K562 (cell line): Measurements from ENCODE around the gene ATE1. TPM values are rescaled to one million over a fixed set of nuclear protein-coding genes. Genes with fewer than 3 reads are reported as not detected.

Source experiments
- ATAC-seq: fragments of 200-7000 bp; cut with Tn5 transposase; 3 replicates; pipeline ENCODE4 v1.9.1; 2020; ENCODE audit warnings: moderate library complexity
- BruUV-seq: library from RNA; stranded (reverse); fragments of 400-500 nt; replicated peaks from 2 replicates; lab custom pipeline; 2021; lab: Mats Ljungman, UMichigan
- CTCF ChIA-PET: fragments of 300-600 bp; formaldehyde crosslinking; extraction: SDS; loops from one replicate; lab custom pipeline; 2021; ENCODE audit warnings: low intra/inter-chr PET ratio; lab: Yijun Ruan, JAX
- POLR2A ChIA-PET: fragments of 300-600, 350-650 bp; sonication (Branson Sonifier 250); formaldehyde crosslinking; extraction: SDS; loops from one replicate; lab custom pipeline; 2021; ENCODE audit warnings: antibody characterized with exemption, inconsistent platforms; lab: Yijun Ruan, JAX
- DNase-seq, 4 experiments: peaks; one replicate each; pipeline versions ENCODE4 v3.0.0 to v3.0.0-alpha.2; 2011 to 2018; ENCODE audit warnings: low spot score in 3 of 4, mixed read lengths in 3 of 4; ENCODE audit errors: extremely low read depth in 1 of 4
- FAIRE-seq: peaks from 2 replicates; lab custom pipeline; 2011; peaks lifted over from hg19 to GRCh38; lab: Jason Lieb, UNC
- H2AFZ ChIP-seq: 2 replicates; pipeline ENCODE4 v1.6.0; 2011; ENCODE audit warnings: low read depth, low read length, control low read depth, inconsistent platforms
- H3K27ac ChIP-seq: fragments of 200-600 bp; 3 replicates; pipeline ENCODE4 v1.8.0; 2011; ENCODE audit warnings: low read depth, mild to moderate bottlenecking, control low read depth, inconsistent platforms, low read length, moderate library complexity, mixed read lengths; ENCODE audit errors: extremely low read depth
- H3K27me3 ChIP-seq, 2 experiments: fragments of 300-600 bp in 1 of 2; 2 replicates in 1 of 2; 3 replicates in 1 of 2; pipeline versions ENCODE4 v1.6.0 to v1.8.0; 2011; ENCODE audit warnings: inconsistent platforms in 2 of 2, low read length in 2 of 2, mild to moderate bottlenecking in 1 of 2, mixed read lengths in 1 of 2, moderate library complexity in 1 of 2; ENCODE audit not compliant: control insufficient read depth in 2 of 2, insufficient read depth in 2 of 2
- H3K36me3 ChIP-seq: fragments of 300-600 bp; 3 replicates; pipeline ENCODE4 v1.8.0; 2011; ENCODE audit warnings: mild to moderate bottlenecking, low read length, inconsistent platforms; ENCODE audit not compliant: control insufficient read depth, insufficient read depth
- H3K4me1 ChIP-seq, 2 experiments: fragments of 200-600 bp in 1 of 2; replicated peaks in 1 of 2; 2 replicates in 1 of 2; 3 replicates in 1 of 2; pipeline versions ENCODE4 v1.5.1 to v1.8.0; 2011; ENCODE audit warnings: inconsistent platforms in 2 of 2, low read length in 2 of 2, mild to moderate bottlenecking in 1 of 2, mixed read lengths in 1 of 2, moderate library complexity in 1 of 2; ENCODE audit not compliant: control insufficient read depth in 2 of 2, insufficient read depth in 2 of 2
- H3K4me2 ChIP-seq: 2 replicates; pipeline ENCODE4 v1.6.1; 2011; ENCODE audit warnings: low read length, control low read depth, inconsistent platforms, mixed read lengths; ENCODE audit not compliant: insufficient read depth
- H3K4me3 ChIP-seq: fragments of 200-600 bp; sonication (generic), shearing (Covaris generic); 2 replicates; pipeline ENCODE4 v1.5.1; 2016; ENCODE audit warnings: control low read depth, inconsistent platforms
- H3K79me2 ChIP-seq: fragments of 200-600 bp; 3 replicates; pipeline ENCODE4 v1.8.0; 2011; ENCODE audit warnings: low read length, inconsistent platforms; ENCODE audit not compliant: control insufficient read depth, insufficient read depth
- H3K9ac ChIP-seq, 2 experiments: 2 replicates each; pipeline versions ENCODE4 v1.6.0 to v1.6.1; 2011; ENCODE audit warnings: low read depth in 2 of 2, low read length in 2 of 2, control low read depth in 1 of 2, inconsistent platforms in 1 of 2, mild to moderate bottlenecking in 1 of 2, mixed read lengths in 1 of 2; ENCODE audit not compliant: insufficient read depth in 1 of 2
- H3K9me1 ChIP-seq: one replicate; pipeline ENCODE4 v1.6.0; 2011; ENCODE audit warnings: inconsistent platforms, mild to moderate bottlenecking, low read length, moderate library complexity; ENCODE audit not compliant: control insufficient read depth, insufficient read depth
- H3K9me3 ChIP-seq: replicated peaks from 2 replicates; pipeline ENCODE4 v1.5.1; 2011; ENCODE audit warnings: low read depth, low read length, inconsistent platforms; ENCODE audit not compliant: control insufficient read depth, insufficient read depth
- H4K20me1 ChIP-seq: replicated peaks from 2 replicates; pipeline ENCODE4 v1.6.1; 2011; ENCODE audit warnings: low read length, inconsistent platforms, mixed read lengths; ENCODE audit not compliant: control insufficient read depth, insufficient read depth
- ATF7 ChIP-seq: fragments of 450-650 bp; IDR thresholded peaks from 2 replicates; pipeline ENCODE4 v1.7.1; 2014; ENCODE audit warnings: mild to moderate bottlenecking, moderate library complexity
- CEBPG ChIP-seq, 3 experiments: fragments of 200-800 bp in 1 of 3; sonication (Bioruptor generic) in 1 of 3; sonication (generic) in 1 of 3; formaldehyde crosslinking in 1 of 3; IDR thresholded peaks in 2 of 3; conservative IDR thresholded peaks in 1 of 3; 2 replicates each; pipeline versions ENCODE4 v1.6.1 to v1.8.0; 2016 to 2022; ENCODE audit warnings: missing compliant biosample characterization in 2 of 3, missing genetic modification characterization in 2 of 3, mild to moderate bottlenecking in 1 of 3, missing genetic modification reagents in 1 of 3
- FOXA3 ChIP-seq, 2 experiments: fragments of 450-650 bp in 1 of 2; sonication (generic) in 1 of 2; formaldehyde crosslinking; IDR thresholded peaks in 1 of 2; conservative IDR thresholded peaks in 1 of 2; 2 replicates each; pipeline versions ENCODE4 v1.4.0 to v1.8.0; 2020 to 2022; ENCODE audit warnings: mild to moderate bottlenecking in 2 of 2, missing genetic modification reagents in 1 of 2
- MEIS2 ChIP-seq: fragments of 450-650 bp; IDR thresholded peaks from 2 replicates; pipeline ENCODE4 v1.6.1; 2014; ENCODE audit warnings: mild to moderate bottlenecking; ENCODE audit not compliant: partially characterized antibody
- ZFP36 ChIP-seq: fragments of 150-350 bp; IDR thresholded peaks from 2 replicates; pipeline ENCODE4 v1.6.1; 2018; ENCODE audit warnings: low read length, low read depth; ENCODE audit not compliant: partially characterized antibody
- ZNF197 ChIP-seq: fragments of 200-800 bp; sonication (Bioruptor generic); IDR thresholded peaks from 2 replicates; pipeline ENCODE4 v1.6.1; 2016; ENCODE audit warnings: low read depth, missing genetic modification characterization, missing compliant biosample characterization
- ZNF589 ChIP-seq: fragments of 200-800 bp; sonication (Bioruptor generic); IDR thresholded peaks from 2 replicates; pipeline ENCODE4 v1.6.1; 2016; ENCODE audit warnings: low read depth, missing genetic modification characterization, missing compliant biosample characterization
- ZNF766 ChIP-seq: fragments of 200-800 bp; sonication (Bioruptor generic); conservative IDR thresholded peaks from 2 replicates; pipeline ENCODE4 v1.6.1; 2016; ENCODE audit warnings: missing genetic modification characterization, missing compliant biosample characterization
- WGBS: fragments of 100-300 bp; shearing (Covaris generic); methylation state at CpG from one replicate; pipeline ENCODE4 v1.1.6; 2016; ENCODE audit warnings: low coverage, mixed read lengths; ENCODE audit not compliant: insufficient coverage; ENCODE audit errors: missing lambda C conversion rate; 5-methylcytosine and 5-hydroxymethylcytosine counted together
- in situ Hi-C: fragments of 300-500 bp; cut with MboI; formaldehyde crosslinking; loops from 4 replicates; pipeline ENCODE4 v1.15.0; 2018; ENCODE audit warnings: inconsistent platforms, mixed read lengths
- intact Hi-C: fragments of 100-400 bp; cut with micrococcal nuclease; formaldehyde crosslinking; loops from 2 replicates; pipeline ENCODE4 v1.14.2; 2022
- polyA plus RNA-seq, 8 experiments: library from polyadenylated mRNA; depleted of rRNA in 4 of 8; stranded (reverse) in 5 of 8; unstranded in 3 of 8; fragments of >200 nt; fragmentation: Nextera tagmentation in 2 of 8; fragmentation: Illumina TruSeq in 1 of 8; extraction: Ambion mirVana in 2 of 8; extraction: Trizol in 1 of 8; gene quantifications; 2 replicates each; pipeline versions ENCODE4 v1.2.1 to v1.2.3, GENCODE V29; 2011 to 2014; ENCODE audit warnings: inconsistent platforms in 1 of 8, missing spikeins in 1 of 8
- total RNA-seq, 7 experiments: library from RNA; depleted of rRNA in 6 of 7; stranded (reverse); fragments of >200 nt in 6 of 7; fragmentation: Illumina TruSeq in 2 of 7; extraction: Trizol in 2 of 7; gene quantifications; 2 replicates each; pipeline versions ENCODE4 v1.2.1 to v1.2.3, GENCODE V29; 2011 to 2021; ENCODE audit warnings: low replicate concordance in 1 of 7
- TF ChIP-seq, protein P1 (sequence below): fragments of 450-650 bp; IDR thresholded peaks from 2 replicates; pipeline ENCODE4 v1.6.1; 2016
- TF ChIP-seq, protein P2 (sequence below), 2 experiments: IDR thresholded peaks in 1 of 2; conservative IDR thresholded peaks in 1 of 2; 2 replicates each; pipeline ENCODE4 v1.6.1; 2016; ENCODE audit warnings: low read depth in 2 of 2, mild to moderate bottlenecking in 1 of 2, missing compliant biosample characterization in 1 of 2, missing genetic modification characterization in 1 of 2, moderate library complexity in 1 of 2

ATE1 gene
- total and polyA plus RNA-seq, 9 of the 15 experiments (the other 6 are each of a cell fraction or from before 2014, with no cell fraction given): 3.0 to 14.2 (median 8.8) TPM

DNA sequence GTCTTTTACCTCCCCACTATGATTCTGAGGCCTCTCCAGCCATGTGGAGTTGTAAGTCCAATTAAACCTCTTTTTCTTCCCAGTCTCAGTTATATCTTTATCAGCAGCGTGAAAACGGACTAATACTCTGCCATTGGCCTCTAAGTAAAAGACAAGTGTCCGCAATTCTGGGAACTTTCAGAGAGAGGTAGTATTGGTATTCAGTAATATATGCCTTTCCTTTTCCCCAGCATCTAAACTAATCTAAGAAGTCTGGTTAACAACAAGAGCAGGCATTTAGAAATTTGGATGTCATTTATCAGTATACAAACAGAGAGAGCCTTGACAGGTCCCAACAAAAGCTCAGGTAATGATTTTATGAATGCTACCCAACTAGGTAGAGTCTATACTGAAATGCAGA lies 95.2 kb downstream of the ATE1 start:
- Histone ChIP-seq H3K27me3 (no peaks in the 10 kb centered on the region), H4K20me1 (no peaks in the 10 kb centered on the region), H2AFZ (no peak overlapping the region), H3K9me1 (no peaks in the 10 kb centered on the region), H3K9ac (no peak overlapping the region), H3K4me1 (peaks cover 0 to 15% of the 10 kb centered on the region in 2 experiments; a peak in 4 of 5 replicates), H3K27ac (no peak overlapping the region), H3K4me3 (no peak overlapping the region), H3K4me2 (no peak overlapping the region), H3K36me3 (0 out of 3 replicates have a peak, but pooled peaks cover 9% of the 10 kb centered on the region), H3K79me2 (no peaks in the 10 kb centered on the region), H3K9me3 (no peaks in the 10 kb centered on the region)
- POLR2A ChIA-PET: interaction anchor here (0.6 kb wide), 1 partner anchor 499 kb away, joined by 3 read pairs; no protein-coding TSS in a partner anchor
- ATAC-seq (no peak), DNase-seq (no peak), FAIRE-seq (no peak)
- in situ Hi-C loops (no loop called here), intact Hi-C loops (no loop called here)
- CTCF ChIA-PET: no interaction called here
- WGBS: 88% methylated on average over 3 of the region's 3 CpGs
- BruUV-seq: no TSS peak
- peak; percentile 31; the same call in 1 of the 2 replicates for TF ChIP-seq ZNF766 (CRISPR knock-in tag)
- no peak for TF ChIP-seq ATF7
- TF ChIP-seq ZNF589 (CRISPR knock-in tag): peak; percentile 56; the same call in 1 of the 2 replicates

DNA sequence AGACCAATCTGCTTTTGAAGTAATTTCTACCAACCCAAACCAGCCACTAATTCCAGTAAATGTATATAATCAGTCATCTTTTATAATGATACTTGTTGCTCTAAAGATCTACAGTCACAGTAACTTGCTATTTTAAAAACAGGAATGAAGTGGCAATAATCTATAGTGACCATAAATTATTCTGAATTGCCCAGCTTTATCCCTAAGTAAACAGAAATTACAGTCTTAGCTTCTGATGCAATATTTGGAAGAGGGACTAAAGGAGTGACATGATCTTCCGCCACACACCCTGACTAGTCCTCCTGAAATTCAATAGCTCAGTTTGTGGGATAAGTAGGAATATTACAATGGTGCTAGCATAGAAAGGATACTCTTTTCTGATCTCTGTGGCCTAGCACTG lies 96.1 kb downstream of the ATE1 start:
- FAIRE-seq (no peak), ATAC-seq (no peak), DNase-seq (no peak)
- peaks cover 0 to 15% of the 10 kb centered on the region in 2 experiments; a peak in 4 of 5 replicates for H3K4me1 ChIP-seq
- no peak overlapping the region for H2AFZ ChIP-seq
- ChIA-PET CTCF (no interaction called here), POLR2A (no interaction called here)
- H3K9me3 ChIP-seq: no peaks in the 10 kb centered on the region
- no TSS peak for BruUV-seq
- no peak overlapping the region for H3K4me3 ChIP-seq
- intact Hi-C loops: no loop called here
- H3K79me2 ChIP-seq: no peaks in the 10 kb centered on the region
- no peak overlapping the region for H3K9ac ChIP-seq
- no peaks in the 10 kb centered on the region for H3K27me3 ChIP-seq
- H3K36me3 ChIP-seq: 0 out of 3 replicates have a peak, but pooled peaks cover 9% of the 10 kb centered on the region
- 78% methylated on average over 1 of the region's 1 CpG for WGBS
- H3K27ac ChIP-seq: no peak overlapping the region; the same call in 2 of the 3 replicates
- H3K9me1 ChIP-seq: no peaks in the 10 kb centered on the region
- H4K20me1 ChIP-seq: no peaks in the 10 kb centered on the region
- in situ Hi-C loops: no loop called here
- no peak overlapping the region for H3K4me2 ChIP-seq
- TF ChIP-seq ZNF197 (CRISPR knock-in tag) (no peak), FOXA3 (CRISPR knock-in tag; conservative IDR thresholded peaks at IDR 0.05 in 1 of 2, IDR thresholded peaks at IDR 0.05 in 1 of 2) (peak in 1 of 2 experiments; percentile 77; a peak in 2 of 4 replicates), CEBPG (CRISPR knock-in tag; IDR thresholded peaks at IDR 0.05) (no peak; the same call in 1 of the 2 replicates), CEBPG (tag; conservative IDR thresholded peaks at IDR 0.05 in 1 of 2, IDR thresholded peaks at IDR 0.05 in 1 of 2) (peak; percentile 57 to 86), MEIS2 (peak; percentile 85), ZFP36 (no peak)
- TF ChIP-seq, protein P1, sequence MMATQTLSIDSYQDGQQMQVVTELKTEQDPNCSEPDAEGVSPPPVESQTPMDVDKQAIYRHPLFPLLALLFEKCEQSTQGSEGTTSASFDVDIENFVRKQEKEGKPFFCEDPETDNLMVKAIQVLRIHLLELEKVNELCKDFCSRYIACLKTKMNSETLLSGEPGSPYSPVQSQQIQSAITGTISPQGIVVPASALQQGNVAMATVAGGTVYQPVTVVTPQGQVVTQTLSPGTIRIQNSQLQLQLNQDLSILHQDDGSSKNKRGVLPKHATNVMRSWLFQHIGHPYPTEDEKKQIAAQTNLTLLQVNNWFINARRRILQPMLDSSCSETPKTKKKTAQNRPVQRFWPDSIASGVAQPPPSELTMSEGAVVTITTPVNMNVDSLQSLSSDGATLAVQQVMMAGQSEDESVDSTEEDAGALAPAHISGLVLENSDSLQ: peak; percentile 40; the same call in 1 of the 2 replicates
- TF ChIP-seq, protein P2, sequence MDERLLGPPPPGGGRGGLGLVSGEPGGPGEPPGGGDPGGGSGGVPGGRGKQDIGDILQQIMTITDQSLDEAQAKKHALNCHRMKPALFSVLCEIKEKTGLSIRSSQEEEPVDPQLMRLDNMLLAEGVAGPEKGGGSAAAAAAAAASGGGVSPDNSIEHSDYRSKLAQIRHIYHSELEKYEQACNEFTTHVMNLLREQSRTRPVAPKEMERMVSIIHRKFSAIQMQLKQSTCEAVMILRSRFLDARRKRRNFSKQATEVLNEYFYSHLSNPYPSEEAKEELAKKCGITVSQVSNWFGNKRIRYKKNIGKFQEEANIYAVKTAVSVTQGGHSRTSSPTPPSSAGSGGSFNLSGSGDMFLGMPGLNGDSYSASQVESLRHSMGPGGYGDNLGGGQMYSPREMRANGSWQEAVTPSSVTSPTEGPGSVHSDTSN (CRISPR knock-in tag; IDR thresholded peaks at IDR 0.05; ENCODE audit: low read depth): no peak
- TF ChIP-seq, protein P2 (tag; conservative IDR thresholded peaks at IDR 0.05; ENCODE audit: low read depth): 0 out of 2 replicates have a peak, but pooled peaks have one; percentile 21
